Stimulated activated CD4-positive, alpha-beta T cell treated with anti-CD3 and anti-CD28 coated beads, Interleukin-15, amount 100 ng/mL, for 48 hours (primary cell): ENCODE results near the gene SLC66A2.

Source experiments
- DNase-seq, 2 donors: peaks; one replicate each; pipeline ENCODE4 v3.0.0-alpha.2; 2020; ENCODE audit warnings: low read depth in 2 of 2

The SLC66A2 gene

GRCh38 chr18:79904357-79905147 lies 46.9 kb downstream of the SLC66A2 start:
- no peak for DNase-seq

- DNase-seq, result no peak
These were observed 47.6 kb downstream of the SLC66A2 start for GRCh38 chr18:79903787-79904356.

GRCh38 chr18:79903071-79903635 lies 48.3 kb downstream of the SLC66A2 start:
- DNase-seq, result no peak

GRCh38 chr18:79902640-79903039 lies 48.8 kb downstream of the SLC66A2 start:
- DNase-seq, result no peak

GRCh38 chr18:79902075-79902474 lies 49.4 kb downstream of the SLC66A2 start:
- no peak for DNase-seq

- no peak for DNase-seq
These were observed 49.8 kb downstream of the SLC66A2 start for GRCh38 chr18:79901665-79902064.

- DNase-seq, result no peak
These were observed 50.6 kb downstream of the SLC66A2 start for GRCh38 chr18:79900610-79901570.

GRCh38 chr18:79899609-79900445 lies 51.6 kb downstream of the SLC66A2 start:
- DNase-seq, result no peak

GRCh38 chr18:79898952-79899608 lies 52.4 kb downstream of the SLC66A2 start:
- DNase-seq, result no peak

GRCh38 chr18:79897940-79898625 lies 53.4 kb downstream of the SLC66A2 start:
- DNase-seq, result no peak

GRCh38 chr18:79896738-79897137 lies 54.7 kb downstream of the SLC66A2 start:
- DNase-seq, result no peak

- no peak for DNase-seq
These were observed 60.8 kb downstream of the SLC66A2 start for GRCh38 chr18:79890674-79891073.

GRCh38 chr18:79889569-79889968 lies 61.9 kb downstream of the SLC66A2 start:
- no peak for DNase-seq

GRCh38 chr18:79888016-79888415 lies 63.4 kb downstream of the SLC66A2 start:
- no peak for DNase-seq

GRCh38 chr18:79887181-79888000 lies 64.1 kb downstream of the SLC66A2 start:
- DNase-seq, result no peak

GRCh38 chr18:79884963-79885728 lies 66.3 kb downstream of the SLC66A2 start:
- no peak for DNase-seq

GRCh38 chr18:79884294-79884962 lies 67.0 kb downstream of the SLC66A2 start:
- no peak for DNase-seq
